ENCODE results near the gene PANK1. TPM values are rescaled to one million over a fixed set of nuclear protein-coding genes. Genes with fewer than 3 reads are reported as not detected.

The PANK1 gene
- total RNA-seq, 4 donors from 2014 or later: 7.3 to 16.3 (median 9.0) TPM

DNA sequence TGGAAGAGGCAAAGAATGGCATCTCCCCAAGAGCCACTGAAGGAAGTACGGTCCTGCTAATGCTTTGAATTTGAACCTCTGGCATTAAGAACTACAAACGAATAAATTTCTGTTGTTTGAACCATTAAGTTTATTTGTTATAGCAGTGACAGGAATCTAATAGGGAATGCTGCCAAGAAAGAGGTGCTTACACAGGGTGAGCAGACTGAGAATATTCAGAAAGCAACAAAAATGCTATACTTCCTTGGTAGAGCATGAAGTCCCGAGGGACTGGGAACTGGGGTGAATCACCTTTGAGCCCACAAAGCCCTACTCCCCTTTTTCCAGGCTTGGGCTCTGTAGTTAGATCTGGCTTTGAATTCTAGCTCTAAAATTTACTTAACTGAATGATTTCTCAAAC is 45.0 kb downstream of the PANK1 start:
- no peak for TF ChIP-seq POLR2A (IDR thresholded peaks at IDR 0.05)
- TF ChIP-seq CTCF (IDR thresholded peaks at IDR 0.05 in 4 of 5, conservative IDR thresholded peaks at IDR 0.05 in 1 of 5): no peak

DNA sequence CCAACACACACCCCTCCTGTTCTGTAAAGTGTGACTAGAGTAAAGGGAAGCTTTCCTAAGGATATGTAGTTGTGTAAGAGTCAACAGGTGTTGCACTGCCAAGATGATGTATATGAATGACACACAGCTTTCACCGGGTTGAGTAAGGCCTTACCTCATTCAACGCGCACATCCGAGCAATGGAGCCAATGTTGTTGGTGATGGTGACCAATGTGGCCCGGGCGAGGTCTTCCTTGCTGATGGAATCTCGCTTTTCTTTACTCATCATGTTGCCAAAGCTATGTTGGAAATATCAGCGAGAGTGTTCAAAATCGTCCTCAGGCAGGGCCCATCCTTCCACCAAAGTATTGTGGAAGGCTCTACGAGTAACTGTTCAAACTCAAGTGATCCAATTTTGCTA is 52.0 kb downstream of the PANK1 start:
- no peaks in the 10 kb centered on the region for H3K27me3 ChIP-seq
- ATAC-seq: no peak
- intact Hi-C loops (cut with DNase I; ENCODE audit: low total_unique reads): loop anchor here (5.0 kb wide), 1 partner anchor 39 kb away; no protein-coding TSS in a partner anchor
- TF ChIP-seq CTCF (IDR thresholded peaks at IDR 0.05 in 4 of 5, conservative IDR thresholded peaks at IDR 0.05 in 1 of 5): no peak
- TF ChIP-seq POLR2A (IDR thresholded peaks at IDR 0.05): no peak
- H3K4me1 ChIP-seq: peaks cover 41 to 52% of the 10 kb centered on the region in 2 donors
- no peak overlapping the region for H3K4me3 ChIP-seq
- no peak for DNase-seq
- peak overlapping the region in 3 of 4 donors; percentile 67 to 78 (median 69) for H3K27ac ChIP-seq
- H3K36me3 ChIP-seq: no peaks in the 10 kb centered on the region
- H3K9me3 ChIP-seq: no peaks in the 10 kb centered on the region
- in situ Hi-C loops (cut with MboI; ENCODE audit: low sequenced_read_pairs in 4 of 4): loop anchor here in 1 of 4 donors (10.0 kb wide), 1 partner anchor 112 kb away; the partner anchor contains the start of gene KIF20B

More for the DNA sequence above, 45.0 kb downstream of the PANK1 start:
- no peak for DNase-seq
- Histone ChIP-seq H3K9me3 (no peaks in the 10 kb centered on the region), H3K27me3 (no peaks in the 10 kb centered on the region), H3K4me3 (no peak overlapping the region), H3K4me1 (peaks cover 1 to 10% of the 10 kb centered on the region in 2 donors), H3K36me3 (no peaks in the 10 kb centered on the region), H3K27ac (no peak overlapping the region)
- ATAC-seq: no peak
- intact Hi-C loops (cut with DNase I; ENCODE audit: low total_unique reads) (no loop called here), in situ Hi-C loops (cut with MboI; ENCODE audit: low sequenced_read_pairs in 4 of 4) (no loop called here)

GRCh38 chr10:89592539-89592938 is 52.5 kb downstream of the PANK1 start:
- DNase-seq: no peak
- no peaks in the 10 kb centered on the region for H3K27me3 ChIP-seq
- H3K9me3 ChIP-seq: no peaks in the 10 kb centered on the region
- H3K36me3 ChIP-seq: no peaks in the 10 kb centered on the region
- ATAC-seq: no peak
- no peak overlapping the region for H3K4me3 ChIP-seq
- TF ChIP-seq POLR2A (IDR thresholded peaks at IDR 0.05): no peak
- no peak for TF ChIP-seq CTCF (IDR thresholded peaks at IDR 0.05 in 4 of 5, conservative IDR thresholded peaks at IDR 0.05 in 1 of 5)
- in situ Hi-C loops (cut with MboI; ENCODE audit: low sequenced_read_pairs in 4 of 4) (loop anchor here in 1 of 4 donors (10.0 kb wide), 1 partner anchor 112 kb away; the partner anchor contains the start of gene KIF20B), intact Hi-C loops (cut with DNase I; ENCODE audit: low total_unique reads) (loop anchor here (5.0 kb wide), 1 partner anchor 40 kb away; no protein-coding TSS in a partner anchor)
- peaks cover 41 to 52% of the 10 kb centered on the region in 2 donors for H3K4me1 ChIP-seq
- H3K27ac ChIP-seq: peak overlapping the region; percentile 67 to 79 (median 74)

DNA sequence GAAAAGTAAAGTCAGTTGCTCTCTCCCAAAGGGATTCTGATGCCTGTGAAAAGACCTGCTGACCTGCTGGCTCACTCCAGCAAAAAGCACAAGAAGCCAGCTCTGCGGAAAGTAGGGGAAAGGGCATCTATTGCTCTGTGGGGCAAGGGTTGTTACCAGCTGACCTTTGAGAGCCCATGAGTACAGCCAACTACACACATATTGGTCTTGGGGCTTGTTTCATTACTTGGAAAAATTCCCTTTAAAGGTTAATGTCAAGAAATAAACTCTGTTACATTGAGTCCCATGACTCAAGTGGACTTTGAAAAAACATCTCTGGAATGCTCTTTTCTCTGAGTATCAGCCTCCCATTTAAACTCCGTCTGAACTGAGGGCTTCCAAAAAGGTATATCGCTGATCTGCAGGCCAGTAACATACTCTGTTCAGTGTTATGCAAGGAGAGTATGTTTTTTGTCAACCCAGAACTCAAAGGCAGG is 53.2 kb downstream of the PANK1 start:
- in situ Hi-C loops (cut with MboI; ENCODE audit: low sequenced_read_pairs in 4 of 4): loop anchor here in 1 of 4 donors (10.0 kb wide), 1 partner anchor 113 kb away; the partner anchor contains the start of gene KIF20B
- intact Hi-C loops (cut with DNase I; ENCODE audit: low total_unique reads): loop anchor here (1.0 to 5.0 kb wide), 2 partner anchors 40 to 56 kb away; no protein-coding TSS in a partner anchor
- TF ChIP-seq POLR2A (IDR thresholded peaks at IDR 0.05) (no peak), CTCF (IDR thresholded peaks at IDR 0.05 in 4 of 5, conservative IDR thresholded peaks at IDR 0.05 in 1 of 5) (no peak)
- no peaks in the 10 kb centered on the region for H3K9me3 ChIP-seq
- peak; percentile 6 to 53 for DNase-seq
- H3K4me3 ChIP-seq: no peak overlapping the region
- H3K36me3 ChIP-seq: no peaks in the 10 kb centered on the region
- H3K4me1 ChIP-seq: peaks cover 41 to 52% of the 10 kb centered on the region in 2 donors
- H3K27ac ChIP-seq: peak overlapping the region; percentile 67 to 79 (median 74)
- peak; percentile 70 to 88 for ATAC-seq
- no peaks in the 10 kb centered on the region for H3K27me3 ChIP-seq

All from gastrocnemius medialis (tissue), 4 donors.